Fibroblast of the aortic adventitia (primary cell): ENCODE measurements around the gene CD68. TPM values are rescaled to one million over a fixed set of nuclear protein-coding genes. Genes with fewer than 3 reads are reported as not detected.

Experiments used
- DNase-seq: peaks from one replicate; pipeline ENCODE4 v3.0.0-alpha.2; 2010; ENCODE audit warnings: low read depth
- H3K4me3 ChIP-seq: 2 replicates; pipeline ENCODE4 v1.5.1; 2011; ENCODE audit warnings: low read depth, mild to moderate bottlenecking, control low read depth, low read length, moderate library complexity
- CTCF ChIP-seq: IDR thresholded peaks from 2 replicates; pipeline ENCODE4 v1.5.1; 2011; ENCODE audit warnings: mild to moderate bottlenecking, low read length, control low read depth, inconsistent platforms; ENCODE audit not compliant: insufficient read depth
- total RNA-seq: library from RNA; depleted of rRNA; stranded (reverse); fragments of >200 nt; gene quantifications from 2 replicates; pipeline ENCODE4 v1.2.3, GENCODE V29; 2012; ENCODE audit warnings: low replicate concordance

CD68 gene
- total RNA-seq, 1 donor = 71.7 TPM

DNA sequence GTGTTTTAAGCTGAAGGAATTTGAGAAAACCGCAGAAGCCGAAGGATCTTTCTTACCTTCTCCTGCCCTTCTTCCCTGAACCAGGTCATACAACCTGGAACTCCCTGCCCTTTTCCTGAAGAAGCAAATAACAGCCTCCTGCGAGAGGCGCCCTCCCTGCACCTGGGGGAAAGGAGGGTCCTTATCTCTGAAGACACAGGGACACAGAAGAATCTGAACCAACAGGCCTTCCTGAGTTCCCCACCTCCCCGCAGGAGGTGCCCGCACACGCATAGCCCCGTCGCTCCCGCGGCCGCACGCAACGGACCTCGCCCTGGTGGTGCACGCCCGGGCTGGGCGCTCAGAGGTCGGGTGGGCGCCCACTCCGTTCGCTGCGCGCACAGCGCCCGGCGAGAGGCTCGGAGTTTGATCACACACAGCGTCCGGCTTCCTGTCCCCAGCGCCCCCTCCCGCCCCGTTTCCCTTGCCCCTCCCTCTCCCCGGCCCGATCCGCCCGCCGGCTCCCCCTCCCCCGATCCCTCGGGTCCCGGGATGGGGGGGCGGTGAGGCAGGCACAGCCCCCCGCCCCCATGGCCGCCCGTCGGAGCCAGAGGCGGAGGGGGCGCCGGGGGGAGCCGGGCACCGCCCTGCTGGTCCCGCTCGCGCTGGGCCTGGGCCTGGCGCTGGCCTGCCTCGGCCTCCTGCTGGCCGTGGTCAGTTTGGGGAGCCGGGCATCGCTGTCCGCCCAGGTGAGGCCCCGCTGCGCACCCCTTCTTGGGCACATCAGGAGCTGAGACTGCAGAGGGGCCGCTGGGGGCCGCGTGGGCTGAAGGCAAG lies 30.6 kb upstream of the CD68 start, which contains the start of gene TNFSF12:
TNFSF12 (plus strand) TSS at position 474 of the 816 bp plus-strand sequence; CDS start at position 570, 96 bp downstream.
- peak; percentile 16 for DNase-seq
- peak within 1 kb of the TSS; percentile 71 for H3K4me3 ChIP-seq
- peak; percentile 29 for TF ChIP-seq CTCF

DNA sequence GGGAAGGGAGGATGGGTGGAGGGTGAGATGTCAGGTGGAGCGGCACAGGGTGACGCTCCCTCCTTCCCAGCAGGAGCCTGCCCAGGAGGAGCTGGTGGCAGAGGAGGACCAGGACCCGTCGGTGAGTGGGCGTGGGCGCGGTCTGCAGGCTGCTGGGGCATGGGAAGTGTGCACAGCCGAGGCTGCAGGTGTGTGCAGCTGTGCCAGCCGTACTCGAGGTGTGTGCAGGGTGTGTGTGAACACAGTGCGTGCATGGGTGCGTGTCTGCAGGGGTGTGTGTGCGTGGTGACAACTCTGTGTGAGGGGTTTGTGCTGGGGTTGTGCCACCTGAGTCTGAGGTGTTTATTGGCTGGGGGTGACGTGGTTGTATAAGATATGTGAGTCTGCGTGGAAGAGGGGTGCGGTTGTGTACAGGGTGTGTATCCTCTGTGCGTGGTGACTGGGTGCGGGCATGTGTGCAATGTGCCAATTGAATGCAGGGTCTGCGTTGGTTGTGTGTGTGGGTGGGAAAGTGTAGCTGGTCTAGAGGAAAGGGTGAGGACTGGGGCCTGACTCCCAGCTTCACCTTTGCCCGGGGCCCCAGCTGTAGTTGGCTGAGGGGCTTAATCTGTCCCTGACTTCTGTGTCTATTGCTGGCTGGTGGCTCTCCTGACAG lies 29.9 kb upstream of the CD68 start:
- no peak for TF ChIP-seq CTCF
- peak overlapping the region; percentile 71 for H3K4me3 ChIP-seq
- DNase-seq = no peak

DNA sequence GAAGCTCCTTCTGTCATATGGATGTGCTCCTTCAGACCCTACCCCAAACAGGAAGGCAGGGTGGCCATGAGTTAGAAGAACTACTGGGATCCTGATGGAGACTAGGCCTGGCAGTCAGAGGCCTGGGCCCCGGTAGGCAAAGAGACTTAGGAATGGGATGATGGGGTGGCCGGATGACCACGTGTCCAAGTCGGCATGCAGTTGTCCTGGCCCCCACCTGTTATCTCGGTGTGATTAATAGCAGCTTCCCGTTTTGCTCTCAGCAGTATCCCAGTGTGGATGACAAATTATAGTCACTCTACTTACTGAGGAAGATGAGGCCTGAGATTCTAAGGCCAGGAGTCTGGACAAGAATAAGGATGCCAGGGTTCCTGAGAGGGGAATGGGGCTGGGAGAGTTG lies 29.1 kb upstream of the CD68 start:
- DNase-seq = no peak
- no peak overlapping the region for H3K4me3 ChIP-seq
- TF ChIP-seq CTCF = no peak

DNA sequence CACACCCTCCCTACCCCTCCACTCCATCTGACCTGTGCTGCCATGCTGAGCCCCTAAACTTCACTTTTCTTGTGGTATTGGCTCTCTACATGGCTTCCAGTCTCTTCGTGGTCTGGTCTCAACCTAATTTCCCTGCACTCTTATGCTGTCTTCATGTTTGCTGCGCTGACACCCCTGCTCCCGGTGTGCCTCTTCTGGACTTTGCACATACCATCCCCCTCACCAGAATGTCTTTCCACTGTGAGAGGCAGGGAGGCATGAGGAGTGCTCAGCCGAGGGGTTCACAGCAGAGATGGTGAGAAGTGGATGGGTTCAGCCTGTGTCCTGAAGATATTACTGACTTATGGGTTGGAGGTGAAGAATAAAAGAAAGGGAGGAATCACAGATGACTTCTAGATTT lies 28.0 kb upstream of the CD68 start:
- H3K4me3 ChIP-seq = no peak overlapping the region
- DNase-seq = no peak
- no peak for TF ChIP-seq CTCF

DNA sequence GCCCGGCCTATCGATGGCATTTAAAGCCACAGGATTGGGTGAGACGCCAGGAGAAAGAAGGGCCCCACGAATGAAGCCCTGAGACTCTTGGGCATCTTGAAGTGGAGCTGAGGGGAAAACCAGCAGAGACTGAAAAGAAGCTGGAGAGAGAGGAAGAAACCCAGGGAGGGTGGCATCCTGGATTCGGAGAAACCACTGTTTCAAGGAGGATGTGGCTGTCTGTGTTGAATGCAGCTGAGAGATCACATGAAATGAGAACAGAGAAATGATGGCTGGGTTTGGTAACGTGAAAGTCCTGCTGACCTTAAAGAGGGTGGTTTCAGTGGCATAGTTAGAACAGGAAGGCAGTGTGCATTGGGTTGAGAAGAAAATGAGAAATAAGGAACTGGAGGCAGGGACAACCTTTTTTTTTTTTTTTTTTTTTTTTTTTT lies 26.8 kb upstream of the CD68 start:
- no peak overlapping the region for H3K4me3 ChIP-seq
- no peak for DNase-seq
- no peak for TF ChIP-seq CTCF

DNA sequence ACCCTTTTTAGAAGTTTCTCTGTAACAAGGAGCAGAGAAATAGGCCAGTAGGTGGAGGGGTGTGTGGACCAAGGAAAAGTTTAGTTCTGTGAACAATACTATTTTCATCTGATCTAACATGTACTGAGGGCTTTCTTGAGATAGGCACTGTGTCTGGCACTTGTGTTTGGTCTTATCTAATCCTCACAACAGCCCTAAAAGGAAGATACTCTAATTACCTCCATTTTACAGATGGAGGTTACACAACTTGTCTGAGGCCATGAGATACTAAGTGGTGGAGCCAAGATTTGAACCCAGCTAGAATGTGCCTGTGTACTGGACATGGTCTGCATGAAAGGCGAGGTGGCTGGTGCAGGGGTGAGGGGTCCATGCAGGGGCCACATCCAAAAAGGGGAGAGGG lies 26.1 kb upstream of the CD68 start:
- no peak for TF ChIP-seq CTCF
- H3K4me3 ChIP-seq = no peak overlapping the region
- DNase-seq = no peak
